ENCODE measurements around the gene TTC33.

- TF ChIP-seq, protein P1, sequence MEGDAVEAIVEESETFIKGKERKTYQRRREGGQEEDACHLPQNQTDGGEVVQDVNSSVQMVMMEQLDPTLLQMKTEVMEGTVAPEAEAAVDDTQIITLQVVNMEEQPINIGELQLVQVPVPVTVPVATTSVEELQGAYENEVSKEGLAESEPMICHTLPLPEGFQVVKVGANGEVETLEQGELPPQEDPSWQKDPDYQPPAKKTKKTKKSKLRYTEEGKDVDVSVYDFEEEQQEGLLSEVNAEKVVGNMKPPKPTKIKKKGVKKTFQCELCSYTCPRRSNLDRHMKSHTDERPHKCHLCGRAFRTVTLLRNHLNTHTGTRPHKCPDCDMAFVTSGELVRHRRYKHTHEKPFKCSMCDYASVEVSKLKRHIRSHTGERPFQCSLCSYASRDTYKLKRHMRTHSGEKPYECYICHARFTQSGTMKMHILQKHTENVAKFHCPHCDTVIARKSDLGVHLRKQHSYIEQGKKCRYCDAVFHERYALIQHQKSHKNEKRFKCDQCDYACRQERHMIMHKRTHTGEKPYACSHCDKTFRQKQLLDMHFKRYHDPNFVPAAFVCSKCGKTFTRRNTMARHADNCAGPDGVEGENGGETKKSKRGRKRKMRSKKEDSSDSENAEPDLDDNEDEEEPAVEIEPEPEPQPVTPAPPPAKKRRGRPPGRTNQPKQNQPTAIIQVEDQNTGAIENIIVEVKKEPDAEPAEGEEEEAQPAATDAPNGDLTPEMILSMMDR (IDR thresholded peaks at IDR 0.05) = no peak
- TF ChIP-seq POLR2A (IDR thresholded peaks at IDR 0.05) = no peak
These were observed 187.2 kb downstream of the TTC33 start for GRCh38 chr5:40568548-40568947.
